ENCODE results near the gene ADAT2. TPM values are rescaled to one million over a fixed set of nuclear protein-coding genes. Genes with fewer than 3 reads are reported as not detected.

ADAT2 gene
- total and polyA plus RNA-seq, 2 of the 13 experiments (the other 11 are each of a cell fraction or from before 2014, with no cell fraction given): 10.5 to 18.3 TPM

DNA sequence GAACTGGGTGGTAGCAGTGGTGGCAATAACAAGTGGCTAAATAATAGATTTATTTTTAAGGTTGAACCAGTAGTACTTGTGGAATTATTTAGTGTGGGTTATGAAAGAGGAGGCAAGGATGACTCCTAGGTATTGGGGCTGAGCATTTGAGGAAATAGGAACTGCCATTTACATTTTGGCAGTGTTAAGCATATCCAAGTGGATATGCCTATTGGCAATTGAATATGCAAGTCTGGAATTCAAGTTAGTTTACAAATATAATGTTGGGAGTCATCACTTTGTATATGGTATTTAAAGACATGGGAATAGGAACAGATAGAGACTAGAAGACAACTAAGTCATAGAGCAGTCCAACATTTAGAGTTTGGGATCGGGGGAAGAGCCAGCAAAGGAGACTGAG is 26.1 kb upstream of the ADAT2 start:
- Histone ChIP-seq H3K4me2 (ENCODE audit: low read depth, low read length) (no peak overlapping the region), H3K4me3 (replicated peaks in 1 of 3; ENCODE audit: insufficient read depth in 1 of 3, low read depth in 2 of 3, low read length in 3 of 3) (no peak overlapping the region), H3K9ac (ENCODE audit: insufficient read depth, low read depth, low read length) (no peak overlapping the region), H3K27ac (ENCODE audit: extremely low read length, insufficient read depth, low read length) (no peak overlapping the region), H3K4me1 (ENCODE audit: insufficient read depth, low read length) (no peaks in the 10 kb centered on the region), H4K20me1 (ENCODE audit: insufficient read depth, low read length) (no peaks in the 10 kb centered on the region), H3K27me3 (ENCODE audit: control insufficient read depth in 1 of 2, insufficient read depth in 2 of 2, low read length in 2 of 2) (no peaks in the 10 kb centered on the region), H3K9me3 (ENCODE audit: low read length) (no peaks in the 10 kb centered on the region), H2AFZ (ENCODE audit: low read length) (no peak overlapping the region), H3K36me3 (replicated peaks in 1 of 2; ENCODE audit: control insufficient read depth in 1 of 2, insufficient read depth in 2 of 2, low read length in 2 of 2) (peaks cover 5 to 20% of the 10 kb centered on the region in 2 experiments), H3K79me2 (ENCODE audit: insufficient read depth, low read length) (no peaks in the 10 kb centered on the region)
- no peak for ATAC-seq
- no TSS peak for BruUV-seq (replicated peaks)
- ChIA-PET POLR2A (no interaction called here), CTCF (ENCODE audit: low intra/inter-chr PET ratio, low total read pairs) (no interaction called here)
- intact Hi-C loops (cut with micrococcal nuclease; ENCODE audit: unreplicated experiment): no loop called here
- WGBS (ENCODE audit: low lambda C conversion rate): 96% methylated on average over 1 of the region's 1 CpG
- DNase-seq (ENCODE audit: low spot score): no peak
- no peak for FAIRE-seq
- in situ Hi-C loops (cut with HindIII; ENCODE audit: extremely low pct_ligation_motif_present, low pct_unique_long_range_greater_than_20kb): no loop called here
- TF ChIP-seq SPEN (CRISPR knock-in tag; IDR thresholded peaks at IDR 0.05; ENCODE audit: low read depth): no peak
- TF ChIP-seq TCF12 (IDR thresholded peaks at IDR 0.05): no peak
- no peak for TF ChIP-seq TCF12 (CRISPR knock-in tag; IDR thresholded peaks at IDR 0.05)
- TF ChIP-seq MIER3 (CRISPR knock-in tag; IDR thresholded peaks at IDR 0.05; ENCODE audit: borderline replicate concordance): no peak
- TF ChIP-seq KDM6A (CRISPR knock-in tag; IDR thresholded peaks at IDR 0.05; ENCODE audit: low read depth): no peak
- TF ChIP-seq, protein P1, sequence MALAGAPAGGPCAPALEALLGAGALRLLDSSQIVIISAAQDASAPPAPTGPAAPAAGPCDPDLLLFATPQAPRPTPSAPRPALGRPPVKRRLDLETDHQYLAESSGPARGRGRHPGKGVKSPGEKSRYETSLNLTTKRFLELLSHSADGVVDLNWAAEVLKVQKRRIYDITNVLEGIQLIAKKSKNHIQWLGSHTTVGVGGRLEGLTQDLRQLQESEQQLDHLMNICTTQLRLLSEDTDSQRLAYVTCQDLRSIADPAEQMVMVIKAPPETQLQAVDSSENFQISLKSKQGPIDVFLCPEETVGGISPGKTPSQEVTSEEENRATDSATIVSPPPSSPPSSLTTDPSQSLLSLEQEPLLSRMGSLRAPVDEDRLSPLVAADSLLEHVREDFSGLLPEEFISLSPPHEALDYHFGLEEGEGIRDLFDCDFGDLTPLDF (CRISPR knock-in tag; IDR thresholded peaks at IDR 0.05): no peak
- TF ChIP-seq, protein P2, sequence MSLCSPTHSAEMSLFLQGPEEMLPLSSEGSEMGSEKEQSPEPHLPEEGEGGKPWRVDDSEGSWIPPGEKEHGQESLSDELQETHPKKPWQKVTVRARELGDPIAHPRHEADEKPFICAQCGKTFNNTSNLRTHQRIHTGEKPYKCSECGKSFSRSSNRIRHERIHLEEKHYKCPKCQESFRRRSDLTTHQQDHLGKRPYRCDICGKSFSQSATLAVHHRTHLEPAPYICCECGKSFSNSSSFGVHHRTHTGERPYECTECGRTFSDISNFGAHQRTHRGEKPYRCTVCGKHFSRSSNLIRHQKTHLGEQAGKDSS (CRISPR knock-in tag; IDR thresholded peaks at IDR 0.05; ENCODE audit: borderline replicate concordance, low read depth): no peak
- TF ChIP-seq, protein P3, sequence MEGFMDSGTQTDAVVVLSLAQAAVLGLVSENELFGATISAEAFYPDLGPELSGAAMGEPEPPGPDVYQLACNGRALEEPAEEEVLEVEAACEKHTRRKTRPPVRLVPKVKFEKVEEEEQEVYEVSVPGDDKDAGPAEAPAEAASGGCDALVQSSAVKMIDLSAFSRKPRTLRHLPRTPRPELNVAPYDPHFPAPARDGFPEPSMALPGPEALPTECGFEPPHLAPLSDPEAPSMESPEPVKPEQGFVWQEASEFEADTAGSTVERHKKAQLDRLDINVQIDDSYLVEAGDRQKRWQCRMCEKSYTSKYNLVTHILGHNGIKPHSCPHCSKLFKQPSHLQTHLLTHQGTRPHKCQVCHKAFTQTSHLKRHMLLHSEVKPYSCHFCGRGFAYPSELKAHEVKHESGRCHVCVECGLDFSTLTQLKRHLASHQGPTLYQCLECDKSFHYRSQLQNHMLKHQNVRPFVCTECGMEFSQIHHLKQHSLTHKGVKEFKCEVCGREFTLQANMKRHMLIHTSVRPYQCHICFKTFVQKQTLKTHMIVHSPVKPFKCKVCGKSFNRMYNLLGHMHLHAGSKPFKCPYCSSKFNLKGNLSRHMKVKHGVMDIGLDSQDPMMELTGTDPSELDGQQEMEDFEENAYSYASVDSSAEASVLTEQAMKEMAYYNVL (CRISPR knock-in tag; IDR thresholded peaks at IDR 0.05; ENCODE audit: borderline replicate concordance): no peak
